H1 (cell line): ENCODE measurements around the gene DLG5. TPM values are rescaled to one million over a fixed set of nuclear protein-coding genes. Genes with fewer than 3 reads are reported as not detected.

Experiments
- CHD7 ChIP-seq: fragments of 300-600 bp; sonication (generic); IDR thresholded peaks from 2 replicates; pipeline ENCODE4 v1.7.1; 2012; ENCODE audit warnings: low read length, moderate library complexity, mild to moderate bottlenecking, inconsistent platforms; ENCODE audit not compliant: insufficient replicate concordance
- CTCF ChIP-seq, 3 experiments: IDR thresholded peaks; 1 replicate in 2 of 3; 2 replicates in 1 of 3; pipeline versions ENCODE4 v1.5.1 to v1.6.1; 2011; ENCODE audit warnings: low read length in 3 of 3, mild to moderate bottlenecking in 3 of 3, inconsistent platforms in 2 of 3, low read depth in 1 of 3, moderate library complexity in 1 of 3; ENCODE audit not compliant: insufficient read depth in 1 of 3; ENCODE audit errors: control extremely low read depth in 1 of 3
- polyA plus RNA-seq, 7 experiments: library from polyadenylated mRNA; depleted of rRNA in 3 of 7; stranded (reverse) in 5 of 7; unstranded in 2 of 7; fragments of >200 nt in 5 of 7; fragments of 200-250 nt in 2 of 7; gene quantifications; 1 replicate in 5 of 7; 2 replicates in 1 of 7; 4 replicates in 1 of 7; pipeline versions ENCODE4 v1.2.1 to v1.2.3, GENCODE V29; 2011 to 2013; ENCODE audit warnings: missing spikeins in 2 of 7, mixed read lengths in 2 of 7
- total RNA-seq: library from RNA; stranded (reverse); fragmentation: NEBNext Ultra II Directional; extraction: Animal tissue kit (Norgen Biotek cat#: 25700); gene quantifications from 2 replicates; pipeline ENCODE4 v1.2.1, GENCODE V29; 2021

DLG5 gene
- total and polyA plus RNA-seq, 2 of the 8 experiments (the other 6 are each of a cell fraction or from before 2014, with no cell fraction given): 15.6 to 71.4 TPM

GRCh38 chr10:77832238-77832637 is 94.3 kb downstream of the DLG5 start (continued):
- TF ChIP-seq CHD7 (no peak), CTCF (IDR thresholded peaks at IDR 0.05; ENCODE audit: control extremely low read depth in 1 of 3, insufficient read depth in 1 of 3, low read depth in 1 of 3, low read length in 3 of 3) (no peak)
